GM21515 (cell line): ENCODE measurements around the gene RPTOR.
"Not testable (repeated sequence)": the region's sequence is repeated elsewhere in the genome, so short reads cannot be mapped to it uniquely, and the experiment has no call there.

Source experiments
- ATAC-seq: cut with Tn5 transposase; IDR thresholded peaks from one replicate; pipeline ENCODE4 v1.9.1; 2021; ENCODE audit not compliant: unreplicated experiment

Gene RPTOR

GRCh38 chr17:80512233-80512632 is 32.4 kb upstream of the RPTOR start:
- no peak for ATAC-seq

GRCh38 chr17:80513201-80513600 is 31.4 kb upstream of the RPTOR start:
- no peak for ATAC-seq

GRCh38 chr17:80513892-80514291 is 30.7 kb upstream of the RPTOR start:
- no peak for ATAC-seq

- ATAC-seq: no peak
Measured at GRCh38 chr17:80516171-80516932, 28.3 kb upstream of the RPTOR start.

- no peak for ATAC-seq
Measured at GRCh38 chr17:80517641-80518040, 27.0 kb upstream of the RPTOR start.

GRCh38 chr17:80518392-80518791 is 26.2 kb upstream of the RPTOR start:
- ATAC-seq: no peak

- no peak for ATAC-seq
Measured at GRCh38 chr17:80519091-80519781, 25.4 kb upstream of the RPTOR start.

- ATAC-seq: no peak
Measured at GRCh38 chr17:80520810-80521455, 23.7 kb upstream of the RPTOR start.

- no peak for ATAC-seq
Measured at GRCh38 chr17:80523054-80523744, 21.4 kb upstream of the RPTOR start.

GRCh38 chr17:80523956-80524712 is 20.5 kb upstream of the RPTOR start:
- ATAC-seq: no peak

- no peak for ATAC-seq
Measured at GRCh38 chr17:80526116-80526910, 18.3 kb upstream of the RPTOR start.

- ATAC-seq: no peak
Measured at GRCh38 chr17:80527016-80527645, 17.5 kb upstream of the RPTOR start.

- no peak for ATAC-seq
Measured at GRCh38 chr17:80528536-80528935, 16.1 kb upstream of the RPTOR start.

- no peak for ATAC-seq
Measured at GRCh38 chr17:80529104-80529903, 15.3 kb upstream of the RPTOR start.

- no peak for ATAC-seq
Measured at GRCh38 chr17:80529904-80530292, 14.7 kb upstream of the RPTOR start.

- no peak for ATAC-seq
Measured at GRCh38 chr17:80531400-80531799, 13.2 kb upstream of the RPTOR start.

- not testable (repeated sequence) for ATAC-seq
Measured at GRCh38 chr17:80537386-80537785, 7.3 kb upstream of the RPTOR start.

GRCh38 chr17:80538484-80538883 is 6.2 kb upstream of the RPTOR start:
- ATAC-seq: no peak
